Adrenal gland (tissue), 5 donors: ENCODE measurements around the gene MAGI1.

Source experiments
- POLR2A ChIP-seq, 2 donors: fragments of 450-650 bp; IDR thresholded peaks; one replicate each; pipeline ENCODE4 v1.6.1; 2017; ENCODE audit warnings: antibody characterized with exemption in 2 of 2, mild to moderate bottlenecking in 2 of 2, moderate library complexity in 1 of 2
- TF ChIP-seq, protein P1 (sequence below), 6 experiments: fragments of 450-650 bp in 4 of 6; fragments of 200-600 bp in 2 of 6; sonication (generic) in 1 of 6; IDR thresholded peaks; 1 replicate in 5 of 6; 2 replicates in 1 of 6; pipeline versions ENCODE4 v1.5.1 to v1.8.0; 2016 to 2021; ENCODE audit warnings: antibody characterized with exemption in 6 of 6, mild to moderate bottlenecking in 2 of 6, moderate library complexity in 1 of 6
- donor health status: DM: no; HTN: no; CAD: no.

DNA sequence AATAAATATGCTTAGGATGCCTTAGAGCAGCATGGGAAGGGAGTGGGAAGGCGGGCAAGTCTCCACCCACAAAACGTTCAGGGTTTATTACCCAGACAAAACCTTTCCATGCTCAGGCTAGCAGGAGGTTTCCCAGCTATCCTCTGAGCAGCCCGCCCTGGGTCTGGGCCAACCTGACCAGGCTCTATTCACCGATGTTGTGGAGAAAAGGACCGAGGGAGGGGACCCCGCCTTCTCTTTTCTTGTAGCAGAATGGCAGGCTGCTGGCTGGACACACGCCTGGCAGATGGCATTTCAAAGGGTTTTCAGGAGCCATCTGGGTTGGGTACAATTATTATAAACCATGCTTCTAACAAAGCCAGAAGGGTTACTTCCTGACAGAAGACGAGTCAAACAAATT, 540.9 kb downstream of the MAGI1 start:
- TF ChIP-seq, protein P1, sequence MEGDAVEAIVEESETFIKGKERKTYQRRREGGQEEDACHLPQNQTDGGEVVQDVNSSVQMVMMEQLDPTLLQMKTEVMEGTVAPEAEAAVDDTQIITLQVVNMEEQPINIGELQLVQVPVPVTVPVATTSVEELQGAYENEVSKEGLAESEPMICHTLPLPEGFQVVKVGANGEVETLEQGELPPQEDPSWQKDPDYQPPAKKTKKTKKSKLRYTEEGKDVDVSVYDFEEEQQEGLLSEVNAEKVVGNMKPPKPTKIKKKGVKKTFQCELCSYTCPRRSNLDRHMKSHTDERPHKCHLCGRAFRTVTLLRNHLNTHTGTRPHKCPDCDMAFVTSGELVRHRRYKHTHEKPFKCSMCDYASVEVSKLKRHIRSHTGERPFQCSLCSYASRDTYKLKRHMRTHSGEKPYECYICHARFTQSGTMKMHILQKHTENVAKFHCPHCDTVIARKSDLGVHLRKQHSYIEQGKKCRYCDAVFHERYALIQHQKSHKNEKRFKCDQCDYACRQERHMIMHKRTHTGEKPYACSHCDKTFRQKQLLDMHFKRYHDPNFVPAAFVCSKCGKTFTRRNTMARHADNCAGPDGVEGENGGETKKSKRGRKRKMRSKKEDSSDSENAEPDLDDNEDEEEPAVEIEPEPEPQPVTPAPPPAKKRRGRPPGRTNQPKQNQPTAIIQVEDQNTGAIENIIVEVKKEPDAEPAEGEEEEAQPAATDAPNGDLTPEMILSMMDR (IDR thresholded peaks at IDR 0.05), result no peak
- TF ChIP-seq POLR2A (IDR thresholded peaks at IDR 0.05), result no peak
